Esophagus muscularis mucosa (tissue), 4 donors: ENCODE results near the gene SPTA1. TPM values are rescaled to one million over a fixed set of nuclear protein-coding genes. Genes with fewer than 3 reads are reported as not detected.

ENCODE experiments used
- DNase-seq: peaks from one replicate; pipeline ENCODE4 v3.0.0-alpha.2; 2017; ENCODE audit errors: extremely low spot score
- H3K27ac ChIP-seq, 4 donors: fragments of 200-600 bp; sonication (generic); replicated peaks in 1 of 4; 1 replicate in 3 of 4; 2 replicates in 1 of 4; pipeline ENCODE4 v1.5.1; 2016 to 2019; ENCODE audit warnings: mild to moderate bottlenecking in 1 of 4
- H3K27me3 ChIP-seq, 4 donors: fragments of 200-600 bp; sonication (generic); one replicate each; pipeline versions ENCODE4 v1.5.1 to v1.6.0; 2016 to 2019
- H3K36me3 ChIP-seq, 4 donors: fragments of 200-600 bp; sonication (generic); one replicate each; pipeline ENCODE4 v1.5.1; 2016 to 2019
- H3K4me1 ChIP-seq, 4 donors: fragments of 200-600 bp; sonication (generic); one replicate each; pipeline ENCODE4 v1.5.1; 2016 to 2019
- H3K4me3 ChIP-seq, 4 donors: fragments of 200-600 bp; sonication (generic); 1 replicate in 2 of 4; 2 replicates in 2 of 4; pipeline ENCODE4 v1.5.1; 2016 to 2019; ENCODE audit warnings: mild to moderate bottlenecking in 4 of 4, moderate library complexity in 1 of 4
- H3K9me3 ChIP-seq, 4 donors: fragments of 200-600 bp; sonication (generic); 1 replicate in 3 of 4; 2 replicates in 1 of 4; pipeline ENCODE4 v1.5.1; 2016 to 2019
- CTCF ChIP-seq, 3 experiments: fragments of 200-600 bp in 2 of 3; fragments of 450-650 bp in 1 of 3; sonication (generic) in 2 of 3; IDR thresholded peaks; one replicate each; pipeline ENCODE4 v1.5.1; 2017 to 2019; ENCODE audit warnings: antibody characterized with exemption in 3 of 3, mild to moderate bottlenecking in 2 of 3, moderate library complexity in 1 of 3
- EP300 ChIP-seq: sonication (generic); formaldehyde crosslinking; IDR thresholded peaks from one replicate; pipeline ENCODE4 v1.6.1; 2017; ENCODE audit warnings: antibody characterized with exemption
- POLR2A ChIP-seq: fragments of 450-650 bp; IDR thresholded peaks from one replicate; pipeline ENCODE4 v1.6.1; 2017; ENCODE audit warnings: antibody characterized with exemption, moderate library complexity, mild to moderate bottlenecking, low read depth
- POLR2AphosphoS5 ChIP-seq, 2 donors: sonication (generic); formaldehyde crosslinking; IDR thresholded peaks; one replicate each; pipeline ENCODE4 v1.6.1; 2017; ENCODE audit warnings: antibody characterized with exemption in 2 of 2
- WGBS: methylation state at CpG from one replicate; pipeline ENCODE4 v1.1.5; 2018; 5-methylcytosine and 5-hydroxymethylcytosine counted together
- intact Hi-C: fragments of 100-400 bp; cut with DNase I; formaldehyde crosslinking; loops from one replicate; pipeline ENCODE4 v1.15.1; 2023
- total RNA-seq, 4 donors: library from RNA; depleted of rRNA; stranded (reverse); fragments of >200 nt; gene quantifications; one replicate each; pipeline versions ENCODE4 v1.1.0 to v1.2.1, GENCODE V29; 2016

The SPTA1 gene
- total RNA-seq, 4 donors from 2014 or later = 0.06 to 2.5 (median 0.33) TPM; not detected in 1

DNA sequence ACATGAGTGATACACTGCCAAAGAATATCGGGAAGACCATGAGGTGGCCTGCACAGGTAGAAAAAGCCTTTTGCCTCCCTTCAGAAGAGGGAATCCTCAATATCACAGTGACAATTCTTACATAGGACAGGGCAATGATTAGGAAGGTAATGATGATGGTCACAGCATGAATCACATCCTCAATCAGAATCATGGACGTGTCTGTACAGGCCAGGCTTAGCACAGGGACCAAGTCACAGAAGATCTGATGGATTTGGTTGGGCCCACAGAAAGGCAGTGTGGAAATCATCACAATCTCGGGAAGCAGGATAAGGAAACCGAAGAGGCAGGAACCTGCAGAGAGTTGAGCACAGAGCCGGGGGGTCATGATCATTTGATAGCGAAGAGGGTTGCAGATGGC lies 30.8 kb upstream of the SPTA1 start:
- Histone ChIP-seq H3K36me3 (no peaks in the 10 kb centered on the region), H3K4me3 (no peak overlapping the region), H3K27ac (no peak overlapping the region), H3K27me3 (no peaks in the 10 kb centered on the region), H3K4me1 (no peaks in the 10 kb centered on the region), H3K9me3 (no peaks in the 10 kb centered on the region)
- intact Hi-C loops = no loop called here
- 88% methylated on average over 6 of the region's 6 CpGs for WGBS
- TF ChIP-seq POLR2A (no peak), CTCF (IDR thresholded peaks at IDR 0.05) (no peak), EP300 (no peak), POLR2AphosphoS5 (IDR thresholded peaks at IDR 0.05) (no peak)
- no peak for DNase-seq

DNA sequence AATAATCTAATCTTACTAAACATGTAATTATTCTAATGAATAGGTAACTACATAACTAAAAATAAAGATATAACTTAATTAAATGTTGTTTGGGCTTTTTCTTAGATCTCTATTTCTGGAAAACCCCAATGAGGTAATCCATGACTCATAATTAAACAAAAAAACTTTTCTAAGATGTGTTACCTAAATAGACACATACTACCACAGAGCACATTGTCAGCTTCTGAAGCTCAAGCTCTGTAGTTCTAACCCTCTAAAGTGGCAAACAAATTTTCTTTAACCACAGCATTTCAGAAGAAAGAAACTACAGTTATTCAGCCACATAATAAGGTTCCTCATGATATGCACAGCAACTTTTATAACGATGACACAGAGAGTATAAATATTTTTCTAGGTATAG lies 29.8 kb upstream of the SPTA1 start:
- no peak overlapping the region for H3K4me3 ChIP-seq
- 83% methylated on average over 1 of the region's 1 CpG for WGBS
- TF ChIP-seq POLR2A = no peak
- TF ChIP-seq POLR2AphosphoS5 (IDR thresholded peaks at IDR 0.05) = no peak
- no peak for TF ChIP-seq EP300
- TF ChIP-seq CTCF (IDR thresholded peaks at IDR 0.05) = no peak
- H3K9me3 ChIP-seq = no peaks in the 10 kb centered on the region
- no peak overlapping the region for H3K27ac ChIP-seq
- peaks cover 0 to 4% (median 0%) of the 10 kb centered on the region in 4 donors for H3K27me3 ChIP-seq
- no peak for DNase-seq
- no peaks in the 10 kb centered on the region for H3K4me1 ChIP-seq
- intact Hi-C loops = no loop called here
- H3K36me3 ChIP-seq = no peaks in the 10 kb centered on the region

GRCh38 chr1:158714754-158715153 lies 28.2 kb upstream of the SPTA1 start:
- no peak for DNase-seq
- H3K27me3 ChIP-seq = peaks cover 0 to 4% (median 0%) of the 10 kb centered on the region in 4 donors
- WGBS = 30% methylated on average over 1 of the region's 1 CpG

DNA sequence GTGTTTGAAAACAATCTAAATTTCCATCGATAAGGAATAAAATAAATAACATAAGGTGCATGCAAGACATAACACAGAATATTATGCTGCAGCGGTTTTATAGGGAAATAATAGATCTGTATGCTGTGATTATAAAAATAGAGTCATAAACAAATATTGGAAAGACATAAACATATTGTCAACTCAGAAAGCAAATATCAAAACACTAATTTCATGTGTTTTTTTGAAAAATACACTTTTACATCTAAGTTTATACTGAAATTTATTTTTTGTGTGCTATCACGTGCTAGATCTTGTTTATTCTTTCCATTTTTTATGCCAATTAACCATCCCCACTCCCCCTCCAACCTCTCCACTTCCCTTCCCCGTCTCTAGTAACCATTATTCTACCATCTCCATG lies 24.6 kb upstream of the SPTA1 start:
- no peak for TF ChIP-seq POLR2A
- no peak for TF ChIP-seq EP300
- no peak for TF ChIP-seq CTCF (IDR thresholded peaks at IDR 0.05)
- no peak for TF ChIP-seq POLR2AphosphoS5 (IDR thresholded peaks at IDR 0.05)
- WGBS = 62% methylated on average over 4 of the region's 4 CpGs
- intact Hi-C loops = no loop called here
- DNase-seq = no peak
- Histone ChIP-seq H3K27me3 (peaks cover 0 to 4% (median 0%) of the 10 kb centered on the region in 4 donors), H3K36me3 (no peaks in the 10 kb centered on the region), H3K9me3 (no peaks in the 10 kb centered on the region), H3K4me3 (no peak overlapping the region), H3K4me1 (no peaks in the 10 kb centered on the region), H3K27ac (no peak overlapping the region)

More at GRCh38 chr1:158714754-158715153, 28.2 kb upstream of the SPTA1 start:
- Histone ChIP-seq H3K4me1 (no peaks in the 10 kb centered on the region), H3K9me3 (no peaks in the 10 kb centered on the region), H3K27ac (no peak overlapping the region), H3K36me3 (no peaks in the 10 kb centered on the region), H3K4me3 (no peak overlapping the region)
- intact Hi-C loops = no loop called here
- no peak for TF ChIP-seq CTCF (IDR thresholded peaks at IDR 0.05)

- no peaks in the 10 kb centered on the region for H3K9me3 ChIP-seq
- H3K36me3 ChIP-seq = no peaks in the 10 kb centered on the region
- TF ChIP-seq EP300 (no peak), CTCF (IDR thresholded peaks at IDR 0.05) (no peak), POLR2AphosphoS5 (IDR thresholded peaks at IDR 0.05) (no peak), POLR2A (no peak)
- WGBS = 62% methylated on average over 2 of the region's 2 CpGs
- H3K27me3 ChIP-seq = no peaks in the 10 kb centered on the region
- H3K4me3 ChIP-seq = no peak overlapping the region
- H3K4me1 ChIP-seq = no peaks in the 10 kb centered on the region
- no peak for DNase-seq
- intact Hi-C loops = no loop called here
- no peak overlapping the region for H3K27ac ChIP-seq
Measured at GRCh38 chr1:158706096-158706495, 19.6 kb upstream of the SPTA1 start.
